ENCODE data around the gene CCT7.

DNA sequence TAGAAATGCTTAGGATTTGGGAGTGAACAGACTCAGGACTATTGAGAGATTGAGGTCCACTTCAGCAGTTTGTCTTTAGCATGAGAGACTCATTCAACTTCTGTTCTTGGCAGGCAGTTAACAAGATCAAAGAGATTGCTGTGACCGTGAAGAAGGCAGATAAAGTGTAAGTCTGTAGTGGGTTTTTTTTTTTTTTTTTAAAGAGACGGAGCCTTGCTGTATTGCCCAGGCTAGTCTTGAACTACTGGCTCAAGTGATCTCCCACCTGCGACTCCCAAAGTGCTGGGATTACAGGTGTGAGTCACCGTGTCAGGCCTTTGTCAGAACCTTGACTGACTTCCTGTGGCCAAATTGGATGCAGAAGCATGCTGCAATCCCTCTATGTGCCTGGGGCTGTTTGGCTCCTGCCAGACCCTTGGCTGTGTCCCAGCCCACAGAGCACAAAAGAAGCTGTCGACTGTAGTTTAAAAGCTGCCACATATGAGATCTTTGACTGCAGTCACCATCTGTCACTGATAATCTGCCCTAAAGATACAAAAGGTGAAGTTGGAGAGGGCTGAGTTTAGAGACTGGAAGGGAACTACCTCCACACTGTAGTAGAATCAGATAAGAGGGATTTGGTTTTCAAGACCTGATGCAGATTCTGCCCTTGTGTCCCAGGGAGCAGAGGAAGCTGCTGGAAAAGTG lies 9.9 kb downstream of the CCT7 start:
- no peak for TF ChIP-seq CTCF (IDR thresholded peaks at IDR 0.05 in 2 of 3, conservative IDR thresholded peaks at IDR 0.05 in 1 of 3; ENCODE audit: borderline replicate concordance in 1 of 3, insufficient read depth in 1 of 3, low read depth in 2 of 3, low read length in 2 of 3)
- no peak for TF ChIP-seq SRF (IDR thresholded peaks at IDR 0.05; ENCODE audit: low read depth)
- no peak for TF ChIP-seq ZNF274 (IDR thresholded peaks at IDR 0.05; ENCODE audit: low read depth, low read length)
- no peak for TF ChIP-seq POLR2A (IDR thresholded peaks at IDR 0.05; ENCODE audit: borderline replicate concordance, extremely low read depth, insufficient read depth, insufficient read length)
- no peak for TF ChIP-seq YY1 (IDR thresholded peaks at IDR 0.05; ENCODE audit: extremely low read depth, insufficient replicate concordance, low read depth, low read length)
- TF ChIP-seq CEBPB (IDR thresholded peaks at IDR 0.05; ENCODE audit: low read depth): no peak
- no peak for TF ChIP-seq REST (IDR thresholded peaks at IDR 0.05; ENCODE audit: low read depth)
- TF ChIP-seq EZH2 (IDR thresholded peaks at IDR 0.05): no peak
- TF ChIP-seq RAD21 (IDR thresholded peaks at IDR 0.05; ENCODE audit: low read depth): no peak
- TF ChIP-seq EZH2phosphoT487 (IDR thresholded peaks at IDR 0.05; ENCODE audit: borderline replicate concordance): no peak

Measured in HCT116 (cell line).